VCaP (cell line): Measurements from ENCODE around the gene GRK3.
"Not testable (repeated sequence)": the region's sequence is repeated elsewhere in the genome, so short reads cannot be mapped to it uniquely, and the experiment has no call there.

Source experiments
- H3K27ac ChIP-seq: fragments of 450-650 bp; 2 replicates; pipeline ENCODE4 v1.5.1; 2017
- TF ChIP-seq, protein P1 (sequence below): fragments of 450-650 bp; conservative IDR thresholded peaks from 2 replicates; pipeline ENCODE4 v1.5.1; 2017; ENCODE audit warnings: mild to moderate bottlenecking, moderate library complexity

GRK3 gene

DNA sequence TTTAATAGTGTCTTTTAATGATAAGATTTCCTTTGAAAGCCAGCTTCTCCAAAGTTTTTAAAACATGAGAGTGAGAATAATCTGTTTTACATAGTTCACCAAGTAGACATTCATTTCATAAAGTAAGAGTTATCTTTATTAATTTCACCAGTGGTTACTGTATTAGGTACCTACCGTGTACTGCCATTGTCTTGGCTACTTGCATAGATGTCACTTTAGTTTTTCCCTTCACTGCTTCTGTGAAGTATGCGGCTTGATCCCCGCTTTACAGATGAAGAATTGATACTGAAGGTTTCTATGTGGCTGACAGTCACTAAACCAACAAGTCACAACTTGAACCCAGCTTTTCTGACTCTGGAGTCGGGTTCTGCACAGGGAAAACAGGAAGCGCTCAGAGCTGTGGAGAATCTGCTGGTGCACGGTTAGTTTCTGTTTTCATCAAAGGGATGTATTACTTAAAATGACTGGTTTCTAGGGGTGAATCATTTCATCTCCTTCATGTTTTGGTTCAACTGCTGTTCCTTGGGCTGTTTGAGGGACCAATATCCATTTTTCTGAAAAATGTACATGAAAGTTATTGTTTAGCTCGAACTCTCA, 138.2 kb downstream of the GRK3 start:
- H3K27ac ChIP-seq, result no peak overlapping the region
- TF ChIP-seq, protein P1, sequence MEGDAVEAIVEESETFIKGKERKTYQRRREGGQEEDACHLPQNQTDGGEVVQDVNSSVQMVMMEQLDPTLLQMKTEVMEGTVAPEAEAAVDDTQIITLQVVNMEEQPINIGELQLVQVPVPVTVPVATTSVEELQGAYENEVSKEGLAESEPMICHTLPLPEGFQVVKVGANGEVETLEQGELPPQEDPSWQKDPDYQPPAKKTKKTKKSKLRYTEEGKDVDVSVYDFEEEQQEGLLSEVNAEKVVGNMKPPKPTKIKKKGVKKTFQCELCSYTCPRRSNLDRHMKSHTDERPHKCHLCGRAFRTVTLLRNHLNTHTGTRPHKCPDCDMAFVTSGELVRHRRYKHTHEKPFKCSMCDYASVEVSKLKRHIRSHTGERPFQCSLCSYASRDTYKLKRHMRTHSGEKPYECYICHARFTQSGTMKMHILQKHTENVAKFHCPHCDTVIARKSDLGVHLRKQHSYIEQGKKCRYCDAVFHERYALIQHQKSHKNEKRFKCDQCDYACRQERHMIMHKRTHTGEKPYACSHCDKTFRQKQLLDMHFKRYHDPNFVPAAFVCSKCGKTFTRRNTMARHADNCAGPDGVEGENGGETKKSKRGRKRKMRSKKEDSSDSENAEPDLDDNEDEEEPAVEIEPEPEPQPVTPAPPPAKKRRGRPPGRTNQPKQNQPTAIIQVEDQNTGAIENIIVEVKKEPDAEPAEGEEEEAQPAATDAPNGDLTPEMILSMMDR, result no peak

DNA sequence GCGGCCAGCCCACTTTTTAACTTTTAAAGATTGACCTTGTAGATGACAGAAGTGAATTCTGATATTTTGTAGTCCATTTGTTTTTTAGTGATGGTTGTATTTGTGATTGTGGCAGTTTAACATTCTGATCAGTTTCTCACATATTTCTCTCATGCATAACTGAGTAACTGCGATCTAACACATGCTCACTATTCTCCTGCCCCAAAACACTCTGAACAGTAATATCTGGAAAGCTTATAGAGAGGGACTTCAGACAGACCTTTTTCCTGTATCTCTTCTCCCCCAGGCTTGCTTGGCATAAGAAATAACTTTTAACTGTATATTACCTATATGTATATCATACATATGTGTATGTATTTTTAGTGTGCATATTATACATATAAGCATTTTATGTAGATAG, 140.2 kb downstream of the GRK3 start:
- TF ChIP-seq, protein P1, result no peak
- no peak overlapping the region for H3K27ac ChIP-seq

DNA sequence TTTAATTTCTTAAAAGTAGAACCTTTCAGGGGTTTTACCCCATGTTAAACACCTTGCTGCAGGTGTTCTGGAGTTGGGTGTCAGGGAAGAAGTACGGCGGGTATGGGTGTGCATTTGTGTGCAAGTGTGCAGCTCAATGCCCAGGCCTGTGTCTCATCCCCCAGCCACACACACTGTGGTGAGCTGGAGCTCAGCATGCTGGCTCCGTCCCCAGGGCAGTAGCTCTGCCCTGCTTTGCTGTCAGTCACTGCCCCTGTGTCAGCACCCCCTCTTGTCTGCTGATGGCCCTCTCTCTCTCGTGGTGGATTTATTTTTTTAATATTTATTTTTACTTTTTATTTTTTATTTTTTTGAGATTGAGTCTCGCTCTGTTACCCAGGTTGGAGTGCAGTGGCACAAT, 141.7 kb downstream of the GRK3 start:
- no peak overlapping the region for H3K27ac ChIP-seq
- TF ChIP-seq, protein P1, result no peak

DNA sequence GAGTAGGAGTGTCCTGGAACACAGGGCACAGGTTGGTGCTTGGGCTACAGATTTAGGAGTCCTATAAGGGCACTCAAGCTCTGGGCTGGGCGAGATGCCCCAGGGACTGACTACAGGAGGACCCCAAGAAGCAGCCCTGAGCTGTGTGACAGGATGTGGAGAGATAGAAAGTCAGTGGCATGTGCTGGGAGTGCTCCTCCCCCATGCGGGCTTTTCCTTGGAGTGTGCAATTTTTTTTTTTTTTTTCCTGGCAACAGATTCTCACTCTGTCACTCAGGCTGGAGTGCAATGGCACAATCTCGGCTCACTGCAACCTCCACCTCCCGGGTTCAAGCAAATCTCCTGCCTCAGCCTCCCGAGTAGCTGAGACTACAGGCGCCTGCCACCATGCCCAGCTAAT, 144.0 kb downstream of the GRK3 start:
- not testable (repeated sequence) for H3K27ac ChIP-seq

DNA sequence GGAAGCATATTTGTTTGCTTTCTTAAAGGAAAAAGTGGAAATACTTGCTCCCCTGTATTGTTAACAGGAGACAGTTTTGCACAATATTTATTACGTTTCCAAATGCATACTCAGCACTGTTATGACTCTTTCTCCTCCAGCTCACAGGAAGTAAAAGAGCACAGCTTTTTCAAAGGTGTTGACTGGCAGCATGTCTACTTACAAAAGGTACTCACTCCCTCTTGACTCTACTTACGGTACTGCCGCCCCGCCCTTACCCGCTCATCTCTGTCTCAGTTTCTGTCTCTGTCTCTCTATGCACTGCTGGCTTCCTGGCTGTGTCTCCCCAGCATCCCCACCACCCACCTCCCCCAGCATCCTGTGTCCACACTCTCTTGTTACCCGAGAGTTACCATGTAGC, 145.3 kb downstream of the GRK3 start:
- TF ChIP-seq, protein P1, result no peak
- no peak overlapping the region for H3K27ac ChIP-seq

DNA sequence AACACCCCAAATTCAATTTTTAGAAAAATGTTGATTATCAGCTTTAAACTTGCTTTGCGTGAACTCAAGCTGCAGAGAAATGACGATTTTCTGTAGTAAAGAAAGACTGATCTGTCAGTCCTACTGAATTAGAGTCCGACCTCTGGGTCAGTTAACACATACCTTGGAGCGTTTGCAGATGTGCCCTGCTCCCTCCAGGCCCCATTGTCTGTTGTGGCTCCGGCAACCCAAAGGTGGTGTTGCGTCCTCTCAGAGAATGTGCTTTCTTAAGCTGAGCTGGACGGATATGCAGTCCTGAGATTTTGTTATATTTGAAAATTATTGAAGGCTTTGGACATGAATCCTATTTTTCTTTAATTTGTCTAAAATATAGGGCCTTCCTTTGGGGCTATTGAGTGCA, 146.0 kb downstream of the GRK3 start:
- no peak overlapping the region for H3K27ac ChIP-seq
- TF ChIP-seq, protein P1, result no peak

DNA sequence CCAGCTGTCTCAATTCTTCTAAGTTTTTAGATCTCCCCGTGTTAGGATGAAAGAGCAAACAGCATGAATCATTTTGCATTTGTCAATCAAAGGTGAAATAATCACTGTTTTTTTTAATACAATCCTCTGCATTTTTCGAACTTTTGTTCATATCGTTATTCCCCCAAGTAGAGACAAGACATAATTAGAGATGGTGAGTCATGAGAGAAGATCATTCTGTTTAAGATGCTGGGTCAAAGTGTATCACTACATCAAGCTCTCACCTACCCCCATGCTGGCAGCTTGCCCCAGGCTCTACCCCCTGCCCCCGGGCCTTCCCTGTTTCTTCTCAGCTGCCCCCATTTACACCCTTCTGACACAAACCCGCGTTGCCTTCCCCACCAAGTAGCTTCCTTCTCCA, 147.0 kb downstream of the GRK3 start:
- TF ChIP-seq, protein P1, result no peak
- H3K27ac ChIP-seq, result no peak overlapping the region

DNA sequence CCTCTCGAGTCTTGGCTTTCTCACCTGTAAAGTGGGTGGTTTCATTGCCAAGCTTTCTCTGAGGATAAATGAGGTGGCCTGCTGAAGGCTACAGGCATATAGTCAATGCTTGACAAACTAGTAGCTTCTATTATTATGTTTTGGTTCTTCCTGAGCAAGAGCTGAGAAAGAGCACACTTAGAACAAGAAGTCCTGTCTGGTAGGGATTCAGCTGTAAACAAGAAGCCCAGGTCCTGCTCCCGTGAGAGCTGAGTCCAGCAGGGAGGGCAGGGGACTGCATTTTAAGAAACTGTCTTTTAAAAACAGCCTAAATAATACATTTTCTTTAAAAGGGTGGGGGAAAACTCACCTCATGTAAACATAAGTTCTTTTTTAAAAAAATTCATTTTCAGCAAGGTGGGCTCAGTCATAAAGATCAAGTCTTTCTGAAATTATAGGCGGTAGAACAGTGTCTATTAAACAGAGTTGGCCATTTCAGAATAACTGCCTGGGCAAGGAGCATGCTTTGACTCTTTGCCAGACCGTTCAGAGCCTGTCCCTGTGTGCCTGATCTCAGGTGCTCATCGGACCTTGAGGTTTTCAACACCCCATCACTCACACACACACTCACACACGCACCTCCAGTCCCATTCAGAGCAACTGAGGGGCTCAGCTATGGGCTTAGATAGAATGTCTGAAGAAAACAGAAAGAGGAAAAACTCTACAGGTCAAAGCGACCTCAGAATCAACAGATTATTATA, 148.4 kb downstream of the GRK3 start:
- H3K27ac ChIP-seq, result no peak overlapping the region
- TF ChIP-seq, protein P1, result no peak
